GM20000 (cell line): ENCODE measurements around the gene CASK.

Source experiments
- DNase-seq: peaks from one replicate; pipeline ENCODE4 v3.0.0; 2012; ENCODE audit warnings: low spot score
- CTCF ChIP-seq: IDR thresholded peaks from 2 replicates; pipeline ENCODE4 v1.5.1; 2012; ENCODE audit warnings: mild to moderate bottlenecking, control low read depth; ENCODE audit errors: extremely low read depth, missing control alignments

CASK gene

GRCh38 chrX:41750716-41751115, 172.6 kb downstream of the CASK start:
- TF ChIP-seq CTCF, result no peak
- DNase-seq, result no peak

- no peak for TF ChIP-seq CTCF
- no peak for DNase-seq
Observed at GRCh38 chrX:41739871-41740270, 183.5 kb downstream of the CASK start.

GRCh38 chrX:41737065-41737464, 186.3 kb downstream of the CASK start:
- TF ChIP-seq CTCF, result no peak
- DNase-seq, result no peak

GRCh38 chrX:41734530-41734929, 188.8 kb downstream of the CASK start:
- no peak for TF ChIP-seq CTCF
- DNase-seq, result no peak

GRCh38 chrX:41733939-41734338, 189.4 kb downstream of the CASK start:
- peak; percentile 33 for DNase-seq
- TF ChIP-seq CTCF, result no peak

GRCh38 chrX:41732260-41732659, 191.1 kb downstream of the CASK start:
- DNase-seq, result no peak
- TF ChIP-seq CTCF, result no peak

- no peak for DNase-seq
- TF ChIP-seq CTCF, result no peak
Observed at GRCh38 chrX:41730081-41730480, 193.3 kb downstream of the CASK start.
